ENCODE data around the gene PRKAG3.

- TF ChIP-seq CTCF (IDR thresholded peaks at IDR 0.05; ENCODE audit: poor library complexity) (no peak), EZH2phosphoT487 (IDR thresholded peaks at IDR 0.05; ENCODE audit: low read depth, severe bottlenecking, unreplicated experiment) (no peak), EZH2 (IDR thresholded peaks at IDR 0.05; ENCODE audit: borderline replicate concordance) (no peak)
These were observed 7.6 kb downstream of the PRKAG3 start for GRCh38 chr2:218824004-218824403.
